HG03135 (cell line): ENCODE data around the gene ADAM19.

ENCODE experiments used
- ATAC-seq: cut with Tn5 transposase; IDR thresholded peaks from one replicate; pipeline ENCODE4 v1.9.1; 2021; ENCODE audit warnings: mild to moderate bottlenecking, moderate library complexity; ENCODE audit not compliant: unreplicated experiment

Gene ADAM19

DNA sequence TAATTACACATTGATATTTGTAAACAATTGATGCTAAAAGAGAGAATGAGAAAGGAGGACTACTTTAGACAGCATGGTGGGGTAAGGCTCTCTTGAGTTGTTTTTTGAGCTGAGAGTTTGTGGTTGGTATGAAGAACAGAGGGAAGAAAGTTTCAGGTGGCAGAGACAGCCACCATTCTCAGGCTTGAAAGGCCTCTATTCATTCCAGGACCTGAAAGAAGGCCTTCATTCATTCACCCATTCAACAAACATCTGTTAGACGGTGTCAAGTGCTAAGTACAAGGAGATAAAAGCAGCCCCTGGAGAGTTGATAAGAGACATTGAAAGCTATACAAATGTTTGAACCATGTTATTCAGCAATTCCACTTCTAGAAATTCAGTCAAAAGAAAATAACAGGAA, 21.7 kb upstream of the ADAM19 start:
- no peak for ATAC-seq

DNA sequence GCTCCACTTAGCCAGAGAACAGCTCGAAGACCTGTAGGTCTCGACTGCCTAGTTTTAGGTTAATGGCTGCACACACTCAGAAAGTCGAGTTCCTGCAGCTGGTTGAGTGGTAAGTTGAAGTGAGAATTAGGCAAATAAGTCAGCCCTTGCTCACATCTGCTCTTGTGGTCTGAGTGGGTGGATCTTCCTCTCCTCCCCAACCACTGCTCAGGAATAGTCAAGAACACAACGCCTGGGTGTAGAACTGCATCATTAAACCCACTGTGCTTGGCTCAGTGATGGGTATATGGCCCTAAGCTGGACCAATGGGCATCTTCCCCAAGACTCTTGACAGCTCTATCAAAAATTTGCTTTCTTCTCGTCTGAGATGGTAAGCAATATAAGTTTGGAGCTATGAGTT, 20.9 kb upstream of the ADAM19 start:
- ATAC-seq, result peak; percentile 83

DNA sequence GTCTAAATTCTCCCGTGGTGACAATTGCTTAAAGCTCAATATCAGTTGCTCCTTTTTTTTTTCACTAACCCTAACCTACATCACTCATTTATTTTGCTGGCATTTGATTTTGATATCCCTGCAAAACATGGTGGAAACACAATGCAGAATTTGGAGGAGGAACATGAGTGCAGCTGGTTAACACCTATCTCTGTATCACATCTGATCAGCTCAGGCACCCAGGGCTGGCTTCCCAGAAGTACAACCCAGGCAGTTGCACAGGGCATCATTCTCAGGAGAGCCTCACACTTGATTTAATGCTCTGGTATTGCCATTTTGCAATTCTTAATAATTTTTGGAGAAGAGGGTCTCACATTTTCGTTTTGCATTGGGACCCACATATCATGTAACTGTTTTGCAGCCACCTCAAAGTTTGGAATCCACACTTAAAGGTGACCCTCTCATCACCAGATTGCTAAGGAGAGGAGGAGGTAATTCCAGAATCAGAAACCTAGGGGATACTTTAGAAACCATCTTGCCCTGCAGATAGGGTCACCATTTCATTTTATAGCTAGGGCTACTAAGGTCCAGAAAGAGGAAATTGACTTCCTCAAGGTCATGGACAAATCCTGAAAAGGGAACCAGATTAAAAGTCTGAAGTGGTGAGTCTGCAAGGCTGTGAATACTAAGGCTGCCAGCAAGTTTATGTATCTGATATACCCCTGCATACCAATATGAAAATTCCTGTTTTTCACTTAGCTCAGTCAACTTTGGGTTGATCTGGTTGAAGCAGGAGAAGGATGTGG, 19.3 kb upstream of the ADAM19 start:
- ATAC-seq, result no peak

DNA sequence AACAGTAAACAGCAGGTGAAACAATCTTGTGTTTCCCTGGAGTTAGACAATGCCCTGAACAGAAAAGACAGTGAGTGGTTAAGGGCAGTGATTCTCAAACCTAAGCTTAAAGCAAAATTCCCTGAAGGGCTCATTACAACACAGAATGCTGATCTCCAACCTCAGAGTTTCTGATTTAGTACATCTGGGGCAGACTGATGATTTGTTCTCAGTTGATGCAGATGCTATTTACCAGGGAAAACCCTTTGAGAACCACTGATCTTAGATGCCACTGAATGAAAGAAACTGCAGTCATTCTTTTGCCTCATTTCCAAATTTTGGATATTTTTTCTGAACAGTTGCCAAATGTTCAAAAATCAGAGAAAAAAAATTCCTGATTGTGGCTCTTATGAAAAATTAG, 18.7 kb upstream of the ADAM19 start:
- ATAC-seq, result no peak

DNA sequence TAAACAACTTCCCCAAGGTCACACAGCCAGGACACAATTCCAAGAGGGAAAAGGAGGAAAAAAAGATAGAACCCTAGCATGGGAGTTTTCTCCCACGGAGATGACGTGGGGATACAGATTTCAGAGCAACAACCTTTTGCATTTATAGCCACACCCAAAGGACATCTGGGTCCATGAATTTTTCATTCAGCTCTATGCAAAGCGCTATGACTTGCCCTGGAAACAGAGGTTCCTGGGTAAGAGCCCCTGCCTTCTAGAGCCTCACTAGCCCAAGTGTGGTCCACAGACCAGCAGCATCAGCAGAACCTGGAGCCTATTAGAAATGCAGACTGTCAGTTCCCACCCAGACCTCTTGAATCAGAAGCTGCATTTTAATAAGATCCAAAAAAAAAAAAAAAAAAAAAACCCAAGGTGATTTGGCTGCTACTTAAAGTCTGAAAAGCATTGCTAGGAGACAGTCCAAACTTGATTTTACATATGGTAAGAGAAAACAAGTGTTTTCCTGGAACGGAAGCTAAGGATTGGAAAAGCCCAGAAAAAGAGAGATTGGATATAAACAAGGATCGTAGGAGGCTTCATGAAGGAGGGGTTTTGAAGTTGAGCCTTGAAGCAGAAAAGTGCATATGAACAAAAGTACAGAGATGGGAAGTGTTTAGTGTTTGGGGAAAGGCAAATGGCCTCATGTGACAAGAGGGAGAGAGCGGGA, 17.6 kb upstream of the ADAM19 start:
- no peak for ATAC-seq

DNA sequence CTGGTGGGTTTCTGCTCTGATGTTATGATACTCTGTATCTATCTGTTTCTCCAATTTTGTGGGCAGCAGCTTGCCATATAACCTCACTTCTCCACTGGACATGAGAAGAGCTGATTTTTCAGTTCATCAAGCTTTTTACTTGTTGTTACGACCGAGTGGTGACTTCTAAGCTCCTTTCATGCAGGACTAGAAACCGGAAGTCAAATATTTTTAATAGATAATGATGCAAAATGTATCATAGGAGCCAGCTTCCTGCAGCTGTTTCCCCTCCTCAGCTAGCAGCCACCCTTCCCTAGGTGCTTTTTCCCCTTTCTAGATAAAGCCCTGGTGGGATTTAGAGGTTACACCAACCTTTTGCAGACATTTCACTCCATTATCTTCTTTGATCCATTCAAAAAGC, 17.0 kb upstream of the ADAM19 start:
- ATAC-seq, result no peak

DNA sequence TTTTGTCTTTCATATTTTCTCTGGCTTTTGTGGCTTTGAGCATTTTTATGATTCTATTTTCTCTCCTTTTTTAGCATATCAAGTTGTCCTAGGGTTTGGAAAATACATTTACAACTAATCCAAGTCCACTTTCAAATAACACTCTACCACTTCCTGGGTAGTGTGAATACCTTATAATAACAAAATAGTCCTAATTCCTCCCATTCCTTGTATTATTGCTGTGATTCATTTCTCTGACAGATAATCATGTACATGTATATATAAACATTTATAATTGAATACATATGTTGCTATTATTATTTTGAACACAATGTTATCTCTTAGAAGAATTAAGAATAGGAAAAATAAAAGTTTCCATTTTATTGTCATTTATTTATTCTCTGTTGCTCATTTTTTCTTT, 14.9 kb upstream of the ADAM19 start:
- no peak for ATAC-seq

DNA sequence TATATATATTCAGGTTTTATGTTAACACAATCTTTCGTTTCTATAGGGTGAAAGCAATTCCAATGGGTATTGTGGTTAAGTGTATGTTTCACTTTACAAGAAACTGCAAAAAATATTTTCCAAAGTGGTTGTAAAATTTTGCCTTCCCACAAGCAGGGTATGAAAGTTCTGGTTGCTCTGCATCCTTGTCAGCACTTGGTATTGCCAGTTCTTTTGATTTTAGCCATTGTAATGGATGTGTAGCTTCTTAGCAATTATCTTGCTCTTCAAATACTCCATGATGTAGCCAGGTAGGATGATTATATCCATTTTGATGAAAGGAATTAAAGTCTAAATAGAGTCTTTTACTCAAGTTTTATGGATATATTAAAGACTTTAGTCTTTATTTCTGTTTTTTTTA, 9.1 kb upstream of the ADAM19 start:
- ATAC-seq, result no peak

DNA sequence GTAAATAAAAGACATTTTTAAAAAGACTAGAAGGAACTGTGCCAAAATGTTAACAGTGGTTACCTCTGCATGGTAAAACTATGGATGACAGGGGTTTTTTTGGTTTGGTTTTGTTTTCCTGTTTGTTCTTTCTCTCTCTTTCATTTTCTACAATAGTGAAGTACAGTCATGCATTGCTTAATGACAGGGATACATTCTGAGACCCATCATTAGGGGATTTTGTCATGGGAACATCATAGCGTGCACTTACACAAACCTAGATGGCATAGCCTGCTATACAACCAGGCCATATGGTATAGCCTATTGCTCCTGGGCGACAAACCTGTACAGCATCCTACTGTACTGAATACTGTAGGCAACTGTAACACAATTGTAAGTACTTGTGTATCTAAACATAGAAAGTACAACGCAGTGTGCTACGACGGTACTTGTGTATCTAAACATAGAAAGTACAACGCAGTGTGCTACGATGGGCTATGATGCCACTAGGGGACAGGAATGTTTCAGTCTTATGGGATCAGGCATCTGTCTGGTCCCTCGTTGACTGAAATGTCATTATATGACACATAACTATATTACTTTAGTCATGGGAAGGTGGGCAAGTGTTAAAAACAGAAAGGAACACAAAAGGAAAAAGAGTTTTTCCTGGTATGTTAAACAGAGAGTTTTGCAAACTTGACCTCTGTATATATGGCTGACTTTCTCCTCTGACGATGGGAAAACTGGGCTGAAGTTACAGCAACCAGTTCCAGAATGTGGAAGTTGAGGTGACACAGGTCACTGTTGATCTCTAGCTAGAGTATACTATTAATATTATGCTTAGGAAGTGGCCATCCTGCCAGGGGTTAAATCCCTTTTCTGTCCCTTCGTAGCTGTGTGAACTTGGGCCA, 7.4 kb upstream of the ADAM19 start:
- no peak for ATAC-seq

DNA sequence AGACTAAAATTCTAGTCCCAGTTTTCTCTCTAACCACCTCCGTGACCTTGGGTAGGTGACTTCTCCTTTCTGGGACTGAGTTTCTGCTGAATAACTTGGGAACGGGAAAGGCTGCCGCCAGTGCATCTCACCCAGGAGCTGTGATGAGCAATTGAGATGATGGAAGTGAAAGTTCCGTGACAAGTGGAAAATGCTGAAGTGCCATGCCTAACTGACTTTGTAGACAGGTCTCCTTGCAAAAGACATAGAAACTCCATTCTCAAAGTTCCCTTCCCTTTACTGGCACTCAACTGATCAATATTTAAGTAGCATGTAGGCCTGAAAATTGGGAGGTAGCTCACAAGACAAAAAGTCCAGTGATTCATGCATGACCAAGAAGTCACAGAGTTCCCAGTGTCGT, 6.3 kb upstream of the ADAM19 start:
- ATAC-seq, result no peak

DNA sequence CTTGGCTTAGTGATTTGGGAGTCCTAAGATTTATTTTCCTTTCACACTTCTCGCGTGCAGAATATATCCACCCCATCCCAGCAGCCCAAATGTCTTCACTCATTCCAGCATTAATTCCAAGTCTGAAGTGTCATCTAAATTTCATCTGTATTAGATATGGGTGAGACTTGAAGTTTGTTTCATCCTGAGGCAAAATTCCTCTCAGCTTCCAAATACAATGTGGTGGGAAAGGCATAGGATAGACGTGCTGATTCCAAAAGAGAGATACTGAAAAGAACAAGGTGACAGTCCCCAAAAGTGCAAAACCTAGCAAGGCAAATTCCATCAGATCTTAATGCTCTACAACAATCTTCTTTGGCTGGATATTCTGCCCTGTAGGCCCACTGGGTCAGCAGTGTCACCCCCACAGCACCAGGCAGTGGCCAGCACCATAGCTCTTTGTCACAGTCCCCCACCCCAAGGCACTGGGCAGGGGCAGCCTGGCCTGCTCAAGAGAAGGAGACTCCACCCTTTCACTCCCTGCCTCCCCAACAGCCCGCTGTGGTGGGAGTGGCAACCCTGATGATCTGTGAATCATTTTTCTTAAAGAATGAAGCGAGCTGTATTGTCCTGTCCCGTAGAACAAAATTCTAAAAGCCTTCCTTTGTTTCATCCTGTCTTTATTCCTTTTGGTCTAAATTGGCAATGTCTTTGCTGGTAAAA, 2.7 kb upstream of the ADAM19 start:
- ATAC-seq, result no peak

DNA sequence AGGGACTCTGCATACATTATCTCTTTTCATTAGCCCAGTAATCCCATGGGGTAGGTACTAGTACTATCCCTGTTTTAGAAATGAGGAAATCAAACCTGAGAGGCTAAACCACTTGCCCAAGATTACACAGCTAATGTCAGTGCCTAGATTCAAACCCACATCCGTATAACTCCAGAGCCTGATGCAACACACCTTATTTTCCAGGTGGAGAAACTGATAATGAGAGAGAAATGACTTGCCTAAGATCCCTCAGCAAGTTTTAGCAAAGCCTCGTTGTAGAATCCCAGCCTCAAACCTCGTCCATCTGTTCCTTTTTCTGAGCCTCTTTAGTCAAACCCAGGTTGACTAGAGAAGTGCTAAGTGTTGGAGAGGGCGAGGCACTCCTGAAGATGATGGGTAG, 1.1 kb upstream of the ADAM19 start:
- ATAC-seq, result no peak

DNA sequence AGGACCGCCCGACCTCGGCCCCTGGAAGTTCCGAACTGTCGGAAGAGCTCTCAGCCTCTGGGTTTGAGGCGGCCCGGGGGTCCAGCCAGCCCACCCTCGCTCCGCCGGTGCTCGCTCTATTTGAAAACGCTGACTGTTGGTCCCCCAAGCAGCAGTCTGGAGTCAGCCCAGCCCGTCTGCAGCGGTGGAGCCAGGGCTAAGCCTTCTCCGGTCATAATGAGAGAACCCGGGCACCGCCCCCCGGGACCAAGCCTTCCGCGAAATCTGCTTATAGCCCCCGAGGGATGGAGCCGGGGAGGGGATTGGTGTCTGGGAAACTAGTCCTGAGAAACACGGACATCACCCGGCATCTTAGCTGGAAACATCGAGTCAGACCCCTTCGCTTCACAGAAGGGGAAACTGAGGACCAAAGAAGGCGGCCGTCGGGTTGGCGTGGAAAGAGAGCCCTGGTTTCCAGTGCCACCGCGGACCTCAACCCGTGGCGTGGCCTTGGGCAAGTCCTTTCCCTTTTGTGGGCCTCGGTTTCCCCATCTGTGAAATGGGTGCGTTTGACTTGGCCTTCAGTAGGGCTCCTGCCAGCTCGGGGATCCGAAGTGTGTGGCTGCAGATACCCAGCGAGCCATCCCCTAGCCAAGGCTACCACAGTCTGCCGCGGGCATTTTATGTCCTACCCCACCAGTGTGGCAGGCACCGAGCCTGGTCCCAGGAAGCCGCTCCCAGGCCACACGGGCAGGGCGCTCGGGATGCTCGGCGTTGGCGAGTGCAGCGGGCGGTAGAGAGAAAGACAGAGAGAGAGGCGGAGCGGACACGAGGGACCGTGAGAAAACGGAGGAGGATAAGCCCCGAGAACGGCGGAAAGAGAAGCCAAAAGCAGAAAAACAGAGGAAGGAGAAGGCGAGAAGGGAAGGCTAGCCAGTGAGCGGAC, 857 bp downstream of the ADAM19 start:
- ATAC-seq, result no peak

DNA sequence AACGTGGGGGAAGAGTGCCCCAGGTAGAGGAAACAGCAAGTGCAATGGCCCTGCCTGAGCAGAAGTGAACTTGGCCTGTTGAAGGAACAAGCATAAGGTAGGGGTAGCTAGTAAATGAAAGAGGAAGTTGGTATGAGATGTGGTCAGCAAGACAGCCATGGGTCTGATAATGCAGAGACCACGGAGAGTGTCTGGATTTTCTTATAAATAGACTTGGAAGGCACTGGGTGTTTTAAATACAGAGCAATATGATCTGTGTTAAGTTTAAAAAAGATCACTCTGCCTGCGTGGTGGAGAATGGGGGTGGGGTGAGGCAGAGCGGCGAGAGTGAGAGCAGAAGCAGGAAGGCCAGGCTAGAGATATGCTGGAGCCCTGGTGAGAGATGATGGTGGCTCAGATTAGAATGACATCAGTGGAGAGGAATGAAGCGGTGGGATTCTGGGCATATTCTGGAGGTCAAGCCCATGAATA, 4.2 kb downstream of the ADAM19 start:
- ATAC-seq, result peak; percentile 95

DNA sequence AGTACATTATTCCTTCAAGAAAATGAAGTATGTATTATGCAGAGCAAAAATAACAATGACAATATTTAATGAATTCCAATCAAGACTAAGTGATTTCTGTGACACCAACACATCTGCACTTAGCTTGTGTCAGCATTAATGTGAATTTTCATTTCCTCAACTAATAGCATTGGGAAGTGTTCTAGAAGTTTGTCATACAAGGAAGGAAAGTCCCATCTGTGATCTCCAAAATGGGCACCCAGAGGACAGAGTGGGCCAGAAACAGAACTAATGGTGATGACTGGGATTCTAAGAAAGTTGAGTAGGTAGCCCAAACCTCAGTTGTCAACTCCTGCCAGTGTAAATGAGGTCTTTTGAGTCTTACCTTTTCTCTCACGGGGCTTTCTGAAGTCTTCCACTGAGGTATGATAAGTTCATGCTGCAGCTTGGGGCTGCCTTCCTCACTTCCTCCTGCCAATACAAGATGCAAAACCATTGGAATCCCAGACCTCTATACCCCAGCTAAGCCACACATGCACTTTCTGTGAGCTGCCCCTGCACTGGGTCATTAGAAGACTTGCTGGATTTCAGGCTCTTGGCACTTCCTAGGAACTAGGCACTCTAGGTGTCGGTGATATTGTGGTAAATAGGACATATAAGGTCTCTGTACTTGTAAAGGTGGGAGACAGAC, 4.9 kb downstream of the ADAM19 start:
- peak; percentile 11 for ATAC-seq

DNA sequence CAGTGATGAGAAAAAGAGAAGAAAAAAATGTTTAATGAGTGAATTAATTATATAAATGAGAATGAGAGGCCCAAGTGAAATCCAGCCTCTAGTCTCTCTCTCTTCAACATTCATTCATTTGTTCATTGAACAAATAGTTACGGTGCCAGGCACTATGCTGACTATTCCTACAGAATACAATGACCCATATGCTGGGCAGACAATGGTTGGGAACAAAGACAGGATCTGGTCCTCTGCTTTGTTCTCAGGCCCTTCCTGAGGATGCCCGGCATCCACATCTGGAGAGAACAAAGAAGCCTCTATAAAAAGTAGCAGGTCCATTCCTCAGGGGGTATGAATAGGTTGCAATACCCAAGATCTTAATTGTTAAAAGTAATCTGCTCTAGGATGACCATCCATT, 6.9 kb downstream of the ADAM19 start:
- ATAC-seq, result no peak

DNA sequence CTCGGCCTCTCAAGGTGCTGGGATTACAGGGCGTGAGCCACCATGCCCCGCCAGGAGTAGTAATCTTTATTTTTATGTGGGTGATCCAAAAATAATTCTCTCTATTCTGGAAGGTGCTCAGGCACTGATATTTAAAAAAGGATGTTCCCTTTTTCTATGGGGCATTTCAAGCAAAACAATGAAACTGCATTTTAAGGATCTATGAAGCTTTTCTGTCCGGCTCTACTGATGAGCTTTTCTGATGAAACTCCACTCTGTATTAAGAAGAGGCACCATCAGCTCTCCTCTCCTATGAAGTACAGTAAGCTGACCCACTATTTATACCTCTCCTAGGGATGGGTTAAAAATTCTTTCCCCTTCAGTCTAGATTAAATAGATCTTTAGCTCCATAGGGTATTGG, 7.4 kb downstream of the ADAM19 start:
- no peak for ATAC-seq

DNA sequence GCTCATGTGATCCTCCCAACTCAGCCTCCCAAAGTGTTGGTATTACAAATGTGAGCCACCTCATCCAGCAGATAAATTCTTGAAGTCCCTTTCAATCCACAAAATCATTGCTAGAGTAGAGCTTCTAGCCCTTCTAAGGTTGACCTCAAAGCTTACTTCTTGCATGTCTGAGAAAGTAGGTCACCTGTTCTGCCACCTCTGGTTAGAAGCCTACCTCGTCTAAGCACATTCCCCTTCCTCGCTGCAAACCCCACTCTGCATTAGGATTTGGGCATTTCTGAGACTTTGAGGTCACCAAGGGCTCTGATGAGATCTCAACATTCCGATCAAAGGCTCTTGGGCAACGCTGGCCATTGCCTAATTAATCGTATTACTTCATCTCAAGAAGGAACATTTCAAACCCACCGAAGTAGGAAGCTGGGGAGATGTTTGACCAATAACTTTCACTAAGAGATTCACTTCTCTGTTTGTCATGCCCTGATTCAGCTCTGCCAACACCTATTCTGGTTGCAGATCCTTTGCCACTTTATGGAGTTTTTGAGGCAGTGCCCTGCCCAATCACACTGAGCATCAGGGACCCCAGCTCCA, 8.6 kb downstream of the ADAM19 start:
- no peak for ATAC-seq
